Left hindlimb (tissue), 1 donor: ENCODE data around the gene RTCA.
"Not testable (repeated sequence)": the region's sequence is repeated elsewhere in the genome, so short reads cannot be mapped to it uniquely, and the experiment has no call there.

Experiments
- DNase-seq: peaks from one replicate; pipeline ENCODE4 v3.0.0-alpha.2; 2018

The RTCA gene

GRCh38 chr1:100264081-100264480 lies 1.9 kb upstream of the RTCA start:
- not testable (repeated sequence) for DNase-seq

DNA sequence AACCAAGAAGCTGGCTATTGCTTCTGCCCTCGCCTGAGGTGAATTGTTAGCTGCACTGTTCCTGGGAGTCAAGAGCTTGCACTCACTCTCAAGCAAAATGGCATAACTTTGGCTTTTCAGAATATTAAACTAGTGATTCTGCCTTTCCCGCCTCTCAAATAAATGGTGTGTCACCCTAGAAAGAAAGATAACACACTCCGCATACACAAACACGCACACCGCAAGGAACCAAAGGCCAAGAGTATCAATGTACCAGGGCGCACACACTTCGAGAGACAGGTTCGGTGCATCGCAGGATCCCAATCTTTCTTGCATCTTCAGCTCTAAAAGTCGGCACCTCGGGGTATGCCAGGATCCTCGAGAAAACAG lies 470 bp upstream of the RTCA start:
- no peak for DNase-seq

- DNase-seq = no peak
These were observed 725 bp downstream of the RTCA start for GRCh38 chr1:100266741-100267140.

GRCh38 chr1:100267284-100267683 lies 1.3 kb downstream of the RTCA start:
- no peak for DNase-seq

- no peak for DNase-seq
These were observed 2.2 kb downstream of the RTCA start for GRCh38 chr1:100268202-100268601.

DNA sequence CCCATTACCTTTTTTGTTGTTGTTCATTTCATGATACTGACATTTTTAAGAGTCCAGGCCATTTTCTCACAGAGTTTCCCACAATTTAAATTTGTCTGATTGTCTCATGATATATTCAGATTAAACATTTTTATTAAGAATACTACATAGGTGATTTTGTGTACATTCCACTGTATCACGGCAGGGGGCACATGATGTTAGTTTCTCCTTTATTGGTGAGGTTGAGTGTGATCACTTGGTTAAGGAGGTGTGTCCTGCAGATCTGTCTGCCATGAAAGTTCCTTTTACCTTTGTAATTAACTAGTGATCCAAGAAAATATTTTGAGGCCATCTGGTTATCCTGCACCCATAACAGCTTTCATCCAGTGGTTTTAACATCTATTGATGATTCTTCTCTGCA lies 11.8 kb downstream of the RTCA start:
- DNase-seq = no peak

DNA sequence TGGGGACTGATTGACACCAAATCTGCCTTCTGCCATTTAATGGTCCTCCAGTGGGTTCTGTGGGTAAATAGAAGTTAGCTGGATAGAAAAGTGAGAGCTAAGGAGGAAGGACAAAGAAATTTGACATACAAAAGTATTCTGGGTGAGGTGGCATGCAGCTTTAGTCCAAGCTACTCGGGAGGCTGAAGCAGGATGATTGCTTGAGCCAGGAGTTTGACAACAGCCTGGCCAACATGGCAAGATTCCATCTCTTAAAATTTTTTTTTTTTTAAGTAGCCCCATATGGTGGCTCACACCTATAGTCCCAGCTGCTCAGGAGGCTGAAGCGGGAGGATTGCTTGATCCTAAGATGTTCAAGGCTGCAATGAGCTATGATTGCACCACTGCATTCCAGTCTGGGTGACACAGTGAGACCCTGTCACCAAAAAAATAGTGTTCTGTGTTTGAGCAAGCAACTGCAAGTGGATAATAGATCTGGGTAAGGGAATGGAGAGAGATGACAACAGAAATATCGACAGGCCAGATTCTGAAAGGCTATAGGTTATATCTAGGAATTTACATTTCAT lies 13.4 kb downstream of the RTCA start:
- DNase-seq = no peak

DNA sequence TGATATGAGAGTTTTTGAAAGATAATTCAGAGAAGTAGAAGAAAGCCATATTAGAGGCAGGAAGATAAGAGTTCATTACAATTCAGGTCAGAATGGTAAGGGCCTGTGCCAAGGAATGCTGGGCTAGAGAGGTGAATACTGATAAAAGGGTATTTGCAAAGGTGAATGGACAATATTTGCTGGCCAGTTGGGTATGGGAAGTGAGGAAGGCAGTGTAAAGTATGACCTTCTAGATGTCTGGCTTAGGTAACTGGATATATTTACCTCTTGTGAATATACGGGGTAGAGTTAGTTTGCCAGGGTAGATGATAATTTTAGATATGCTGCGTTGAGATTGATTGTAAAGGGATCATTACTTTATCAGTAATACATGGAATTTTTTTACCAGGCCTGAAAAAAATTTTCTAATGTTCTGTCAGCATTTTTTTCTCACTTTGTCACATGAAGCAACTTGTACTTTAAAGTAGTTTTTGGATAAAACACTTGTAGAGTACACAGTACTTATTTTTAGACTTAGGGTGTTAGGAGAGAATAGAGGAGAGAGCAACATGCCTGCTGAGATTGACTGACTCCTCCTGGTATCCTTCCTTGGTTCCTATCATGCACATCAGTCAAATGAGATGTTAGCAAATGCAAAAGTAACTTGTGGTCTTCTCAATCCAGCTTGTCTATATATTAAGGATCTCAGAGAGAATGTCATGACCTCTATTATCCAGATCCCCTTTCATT lies 14.1 kb downstream of the RTCA start:
- DNase-seq = no peak

GRCh38 chr1:100284591-100284990 lies 18.6 kb downstream of the RTCA start:
- DNase-seq = no peak

GRCh38 chr1:100287162-100287561 lies 21.1 kb downstream of the RTCA start:
- no peak for DNase-seq

DNA sequence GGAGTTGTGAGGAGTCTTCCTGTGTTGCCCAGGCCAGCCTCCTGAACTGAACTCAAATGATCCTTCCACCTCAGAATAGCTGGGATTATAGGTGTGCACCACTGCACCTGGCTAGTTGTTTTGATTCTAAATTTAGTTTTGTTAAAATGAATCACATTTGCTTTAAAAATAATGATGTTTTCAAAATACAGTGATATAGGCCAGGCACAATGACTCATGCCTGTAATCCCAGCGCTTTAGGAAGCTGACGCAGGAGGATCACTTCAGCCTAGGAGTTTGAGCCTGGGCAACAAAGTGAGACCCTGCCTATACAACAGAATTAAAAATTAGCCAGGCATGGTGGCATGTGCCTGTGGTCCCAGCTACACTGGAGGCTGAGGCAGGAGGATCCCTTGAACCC lies 24.3 kb downstream of the RTCA start:
- DNase-seq = no peak

DNA sequence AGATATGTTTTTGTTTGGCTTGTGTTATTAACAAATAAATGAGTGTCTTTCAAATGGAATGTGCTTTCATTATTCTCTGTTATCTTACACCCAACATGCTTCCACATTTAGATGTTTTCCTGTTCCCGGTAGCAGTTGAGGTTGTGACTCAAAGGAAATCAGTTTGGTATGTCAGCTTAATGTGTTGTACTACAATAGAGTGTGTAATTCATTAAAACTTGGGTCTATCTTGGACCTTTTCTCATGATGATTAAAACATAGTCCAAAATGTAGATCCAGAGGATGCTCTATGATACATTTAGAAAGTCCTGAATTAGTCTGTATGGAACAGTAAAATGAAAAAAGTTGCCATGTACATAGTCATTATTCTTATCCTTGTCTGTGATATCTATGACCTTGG lies 26.7 kb downstream of the RTCA start:
- no peak for DNase-seq

DNA sequence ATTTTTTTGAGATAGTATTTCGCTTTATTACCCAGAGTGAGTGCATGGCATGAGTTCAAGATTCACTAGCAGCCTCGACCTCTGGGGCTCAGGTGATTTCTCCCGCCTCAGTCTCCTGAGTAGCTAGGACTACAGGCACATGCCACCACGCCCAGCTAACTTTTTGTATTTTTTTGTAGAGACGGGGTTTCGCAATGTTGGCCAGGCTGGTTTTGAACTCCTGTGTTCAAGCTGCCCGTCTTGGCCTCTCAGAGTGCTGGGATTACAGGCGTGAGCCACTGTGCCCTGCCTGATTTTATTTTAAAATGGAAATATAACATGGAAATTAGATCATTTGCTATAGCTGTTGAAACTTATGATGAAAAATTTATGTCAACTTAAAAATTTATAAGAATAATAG lies 30.1 kb downstream of the RTCA start:
- DNase-seq = no peak

GRCh38 chr1:100296997-100297396 lies 31.0 kb downstream of the RTCA start:
- DNase-seq = not testable (repeated sequence)

GRCh38 chr1:100298512-100298911 lies 32.5 kb downstream of the RTCA start:
- no peak for DNase-seq

GRCh38 chr1:100299521-100300222 lies 33.7 kb downstream of the RTCA start:
- no peak for DNase-seq

GRCh38 chr1:100300691-100301090 lies 34.7 kb downstream of the RTCA start:
- no peak for DNase-seq

- DNase-seq = no peak
These were observed 36.7 kb downstream of the RTCA start for GRCh38 chr1:100302739-100303138.

DNA sequence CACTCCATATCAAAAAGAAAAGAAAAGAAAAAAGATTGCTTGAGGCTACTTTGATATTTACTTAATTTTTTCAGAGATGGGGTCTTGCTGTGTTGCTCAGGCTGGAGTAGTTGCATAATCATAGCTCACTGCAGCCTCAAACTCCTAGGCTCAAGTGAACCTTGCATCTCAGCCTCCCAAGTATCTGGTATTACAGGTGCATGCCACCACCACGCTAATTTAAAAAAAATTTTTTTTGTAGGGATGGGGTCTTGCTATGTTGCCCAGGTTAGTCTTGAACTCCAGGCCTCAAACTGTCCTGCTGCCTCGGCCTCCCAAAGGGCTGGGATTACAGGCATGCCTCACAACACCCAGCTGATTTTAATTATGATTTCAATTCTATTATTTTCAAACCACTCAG lies 38.2 kb downstream of the RTCA start:
- DNase-seq = no peak

GRCh38 chr1:100304921-100305320 lies 38.9 kb downstream of the RTCA start:
- no peak for DNase-seq

- no peak for DNase-seq
These were observed 39.9 kb downstream of the RTCA start for GRCh38 chr1:100305954-100306353.

- no peak for DNase-seq
These were observed 40.8 kb downstream of the RTCA start for GRCh38 chr1:100306735-100307313.

- DNase-seq = no peak
These were observed 42.8 kb downstream of the RTCA start for GRCh38 chr1:100308777-100309176.

- no peak for DNase-seq
These were observed 43.8 kb downstream of the RTCA start for GRCh38 chr1:100309863-100310262.
